Muscle of leg (tissue), 11 donors: Measurements from ENCODE around the gene PTGES2. TPM values are rescaled to one million over a fixed set of nuclear protein-coding genes. Genes with fewer than 3 reads are reported as not detected.
"Not testable (repeated sequence)": the region's sequence is repeated elsewhere in the genome, so short reads cannot be mapped to it uniquely, and the experiment has no call there.

Experiments used
- DNase-seq: peaks from one replicate; pipeline ENCODE4 v3.0.0; 2013
- H3K27ac ChIP-seq: one replicate; pipeline ENCODE4 v1.5.1; 2013; ENCODE audit warnings: mild to moderate bottlenecking, low read length, control low read depth
- H3K27me3 ChIP-seq: one replicate; pipeline ENCODE4 v1.6.1; 2013; ENCODE audit warnings: low read length; ENCODE audit not compliant: control insufficient read depth, insufficient read depth
- H3K36me3 ChIP-seq: one replicate; pipeline ENCODE4 v1.6.1; 2013; ENCODE audit warnings: low read length; ENCODE audit not compliant: control insufficient read depth, insufficient read depth
- H3K4me1 ChIP-seq: one replicate; pipeline ENCODE4 v1.6.1; 2013; ENCODE audit warnings: low read length; ENCODE audit not compliant: control insufficient read depth, insufficient read depth
- H3K4me3 ChIP-seq: one replicate; pipeline ENCODE4 v1.5.1; 2013; ENCODE audit warnings: low read length, control low read depth
- H3K9me3 ChIP-seq: replicated peaks from 2 replicates; pipeline ENCODE4 v1.6.1; 2013; ENCODE audit warnings: low read depth, low read length; ENCODE audit not compliant: control insufficient read depth
- WGBS: methylation state at CpG from one replicate; pipeline ENCODE4 v1.1.5; 2013; ENCODE audit warnings: missing lambda C conversion rate; ENCODE audit not compliant: insufficient coverage; 5-methylcytosine and 5-hydroxymethylcytosine counted together
- polyA plus RNA-seq, 8 donors: library from polyadenylated mRNA; unstranded; fragments of 120-200 nt; gene quantifications; one replicate each; pipeline versions ENCODE4 v1.2.1 to v1.2.3, GENCODE V29; 2013; ENCODE audit warnings: inconsistent platforms in 1 of 8, low replicate concordance in 1 of 8; ENCODE audit not compliant: insufficient read length in 8 of 8, insufficient read depth in 1 of 8
- total RNA-seq: library from RNA; stranded (reverse); fragments of 120-200 nt; gene quantifications from one replicate; pipeline ENCODE4 v1.2.4, GENCODE V29; 2013

PTGES2 gene
- total and polyA plus RNA-seq, 9 donors, result 30.1 to 45.3 (median 41.3) TPM

DNA sequence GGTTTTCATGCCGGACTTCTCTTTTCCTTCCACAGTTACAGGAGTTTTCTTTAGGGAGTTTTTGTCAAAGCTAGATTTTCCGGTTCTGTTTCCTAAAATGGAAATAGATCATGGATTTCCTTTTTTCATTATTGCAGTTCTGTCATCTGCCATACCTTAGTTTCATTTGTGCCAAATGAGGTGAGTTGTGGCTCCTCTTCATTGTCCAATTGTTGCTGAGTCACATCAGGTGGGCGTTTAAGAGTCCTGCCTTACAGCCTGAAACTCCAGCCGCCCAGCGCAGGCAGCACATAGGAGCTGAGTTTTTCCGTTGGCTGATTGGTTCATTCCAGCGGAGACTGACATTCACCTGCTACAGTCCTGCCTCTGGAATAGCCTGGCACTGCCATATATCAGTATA, 45.4 kb downstream of the PTGES2 start:
- Histone ChIP-seq H3K4me3 (no peak overlapping the region), H3K27me3 (no peaks in the 10 kb centered on the region), H3K27ac (peak overlapping the region; percentile 88), H3K9me3 (no peaks in the 10 kb centered on the region), H3K4me1 (peaks cover 40% of the 10 kb centered on the region), H3K36me3 (peaks cover 3% of the 10 kb centered on the region)
- WGBS, result 70% methylated on average over 2 of the region's 7 CpGs
- DNase-seq, result peak; percentile 35

DNA sequence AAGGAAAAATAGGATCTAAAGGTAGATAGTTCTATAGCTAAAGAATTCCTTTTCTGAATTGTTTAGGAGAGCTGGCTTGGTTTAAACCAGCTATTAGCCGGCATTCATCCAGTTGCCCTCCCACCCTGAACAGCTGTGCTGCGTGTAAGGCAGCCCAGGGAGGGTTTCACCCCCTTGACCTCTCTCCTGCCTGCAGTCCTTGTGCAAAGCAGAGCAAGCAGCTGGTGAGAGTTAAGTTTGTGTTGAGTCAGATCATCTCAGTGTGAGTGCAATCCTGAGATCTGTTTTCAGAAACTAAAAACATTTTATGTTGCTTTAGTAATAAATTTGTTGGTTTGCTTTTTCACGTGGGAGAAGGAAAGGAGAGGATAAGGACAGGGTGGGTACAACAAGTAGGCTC, 46.5 kb downstream of the PTGES2 start:
- DNase-seq, result peak; percentile 89
- Histone ChIP-seq H3K36me3 (peaks cover 3% of the 10 kb centered on the region), H3K9me3 (no peaks in the 10 kb centered on the region), H3K27me3 (no peaks in the 10 kb centered on the region), H3K27ac (peak overlapping the region; percentile 88), H3K4me3 (no peak overlapping the region), H3K4me1 (peaks cover 40% of the 10 kb centered on the region)
- WGBS, result no CpG with 5 or more reads among the region's 3 CpGs

DNA sequence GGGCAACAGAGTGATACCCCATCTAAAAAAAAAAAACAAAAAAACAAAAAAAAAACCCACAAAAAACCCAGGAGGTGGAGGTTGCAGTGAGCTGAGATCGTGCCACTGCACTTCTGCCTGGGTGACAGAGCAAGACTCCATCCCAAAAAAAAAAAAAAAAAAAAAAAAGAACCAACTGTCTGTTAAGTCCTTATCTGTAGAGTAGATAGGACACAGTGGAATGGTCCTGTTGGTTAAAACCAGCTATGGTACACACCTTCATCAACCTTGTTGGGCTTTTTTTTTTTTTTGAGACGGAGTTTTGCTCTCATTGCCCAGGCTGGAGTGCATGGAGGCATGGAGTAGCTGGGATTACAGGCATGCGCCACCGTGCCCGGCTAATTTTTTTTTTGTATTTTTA, 47.3 kb downstream of the PTGES2 start:
- peak overlapping the region; percentile 88 for H3K27ac ChIP-seq
- no peaks in the 10 kb centered on the region for H3K27me3 ChIP-seq
- no peak overlapping the region for H3K4me3 ChIP-seq
- no peaks in the 10 kb centered on the region for H3K9me3 ChIP-seq
- 100% methylated on average over 3 of the region's 5 CpGs for WGBS
- peaks cover 3% of the 10 kb centered on the region for H3K36me3 ChIP-seq
- no peak for DNase-seq
- peaks cover 40% of the 10 kb centered on the region for H3K4me1 ChIP-seq

DNA sequence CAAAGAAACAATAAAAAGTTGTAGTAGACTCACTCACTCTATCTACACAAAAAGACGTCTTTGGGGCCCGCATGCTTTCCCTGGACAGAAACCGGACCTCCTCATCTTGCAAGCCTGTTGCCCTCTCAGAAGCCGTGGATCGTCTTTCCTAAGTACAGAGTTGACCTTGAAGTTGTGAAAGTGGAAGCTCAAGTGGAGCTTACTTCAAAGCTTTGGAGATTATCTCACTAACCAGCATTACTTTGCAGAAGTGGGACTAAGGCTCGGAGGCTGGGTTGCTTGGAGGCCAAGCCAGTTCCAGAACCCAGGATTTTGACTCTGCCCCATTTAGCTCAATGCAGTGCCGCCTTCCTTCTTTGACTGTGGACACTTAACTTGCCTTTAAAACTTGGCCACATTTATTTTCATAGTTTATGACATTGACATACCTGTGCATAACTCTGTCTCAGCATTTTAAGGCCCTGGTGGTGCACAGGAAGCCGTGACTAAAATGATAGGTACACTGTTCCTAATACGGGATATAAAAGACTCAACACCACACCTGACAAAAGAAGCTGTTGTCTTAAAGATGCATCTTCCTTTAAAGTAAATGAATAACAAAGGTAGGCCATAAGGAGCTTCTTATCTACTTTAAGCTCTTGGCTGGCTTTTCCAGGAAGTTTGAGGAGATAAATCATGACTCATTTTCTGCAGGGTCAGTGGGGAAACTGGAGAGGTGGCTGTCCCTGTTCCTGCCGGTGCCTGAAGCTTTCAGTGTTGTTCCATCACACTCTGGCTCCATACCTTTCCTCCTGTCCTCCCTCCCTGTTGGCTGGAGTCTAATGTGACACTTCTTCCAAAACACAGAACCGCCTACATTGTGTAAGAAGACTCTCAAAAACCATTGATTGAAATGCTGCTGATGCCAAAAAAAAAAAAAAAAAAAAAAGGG, 48.8 kb downstream of the PTGES2 start:
- WGBS, result 78% methylated on average over 4 of the region's 11 CpGs
- Histone ChIP-seq H3K36me3 (peaks cover 3% of the 10 kb centered on the region), H3K4me3 (no peak overlapping the region), H3K9me3 (no peaks in the 10 kb centered on the region), H3K4me1 (peaks cover 38% of the 10 kb centered on the region), H3K27me3 (no peaks in the 10 kb centered on the region), H3K27ac (peak overlapping the region; percentile 65)
- DNase-seq, result peak; percentile 63

- DNase-seq, result no peak
- Histone ChIP-seq H3K9me3 (no peaks in the 10 kb centered on the region), H3K36me3 (peaks cover 3% of the 10 kb centered on the region), H3K27me3 (no peaks in the 10 kb centered on the region), H3K4me3 (no peak overlapping the region), H3K4me1 (peaks cover 43% of the 10 kb centered on the region), H3K27ac (peak overlapping the region; percentile 65)
- whole genome bisulfite sequencing, result no CpG with 5 or more reads among the region's 7 CpGs
These were observed 49.6 kb downstream of the PTGES2 start for GRCh38 chr9:128077847-128078503.

- no peaks in the 10 kb centered on the region for H3K27me3 ChIP-seq
- H3K4me1 ChIP-seq, result peaks cover 39% of the 10 kb centered on the region
- H3K36me3 ChIP-seq, result no peaks in the 10 kb centered on the region
- DNase-seq, result no peak
- H3K27ac ChIP-seq, result peak overlapping the region; percentile 92
- H3K9me3 ChIP-seq, result no peaks in the 10 kb centered on the region
- H3K4me3 ChIP-seq, result no peak overlapping the region
- 100% methylated on average over 2 of the region's 7 CpGs for WGBS
These were observed 54.2 kb downstream of the PTGES2 start for GRCh38 chr9:128073253-128073886.

DNA sequence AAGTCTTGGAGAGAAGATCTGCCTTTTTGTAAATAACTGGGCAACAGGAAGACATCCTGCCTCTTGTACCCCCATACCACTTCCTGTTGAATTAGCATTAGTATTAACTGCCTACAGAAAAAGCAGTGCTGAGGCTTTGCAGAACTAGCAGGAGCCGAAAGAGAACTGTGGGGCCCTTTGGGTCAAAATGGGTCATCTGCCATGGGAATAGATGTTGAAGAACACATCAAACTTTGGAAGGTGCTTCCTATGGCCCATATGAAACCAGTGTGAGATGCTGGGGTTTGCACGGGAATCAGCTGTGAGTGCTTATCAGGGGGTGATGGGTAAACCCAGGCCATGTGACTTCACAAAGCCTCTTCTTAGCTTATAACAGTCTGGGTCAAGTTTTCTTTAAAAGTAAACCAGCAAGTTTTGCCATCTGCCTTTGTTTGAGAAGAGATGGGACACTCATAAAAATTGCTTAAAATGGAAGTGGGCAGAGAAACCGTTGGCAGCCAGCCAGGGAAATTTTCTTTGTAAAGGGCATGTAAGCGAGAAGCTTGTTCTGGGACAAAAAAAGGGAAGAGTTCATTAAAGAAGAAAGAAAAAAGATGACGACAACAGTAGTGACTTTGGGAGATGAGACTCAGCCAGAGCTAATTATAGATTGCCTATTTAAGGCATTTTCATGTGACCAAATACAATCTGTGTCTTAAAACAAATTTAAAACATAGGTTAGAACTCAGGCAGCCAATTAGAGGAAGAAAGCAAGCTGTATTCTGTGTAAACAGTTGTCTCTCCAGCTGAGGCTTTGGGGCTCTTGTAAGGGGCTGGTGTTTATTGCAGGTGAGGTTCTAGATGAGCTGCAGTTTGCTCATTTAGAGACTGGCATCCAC, 55.1 kb downstream of the PTGES2 start:
- DNase-seq, result peak; percentile 92
- Histone ChIP-seq H3K27me3 (no peaks in the 10 kb centered on the region), H3K4me1 (peaks cover 35% of the 10 kb centered on the region), H3K36me3 (no peaks in the 10 kb centered on the region), H3K27ac (peak overlapping the region; percentile 92), H3K4me3 (no peak overlapping the region), H3K9me3 (no peaks in the 10 kb centered on the region)
- 18% methylated on average over 3 of the region's 5 CpGs for WGBS

- not testable (repeated sequence) for H3K36me3 ChIP-seq, H3K9me3 ChIP-seq, H3K27me3 ChIP-seq, H3K4me3 ChIP-seq, DNase-seq
- 95% methylated on average over 7 of the region's 12 CpGs for WGBS
- H3K4me1 ChIP-seq, result peaks cover 40% of the 10 kb centered on the region
- H3K27ac ChIP-seq, result peak overlapping the region; percentile 92
These were observed 56.1 kb downstream of the PTGES2 start for GRCh38 chr9:128071475-128071874.

DNA sequence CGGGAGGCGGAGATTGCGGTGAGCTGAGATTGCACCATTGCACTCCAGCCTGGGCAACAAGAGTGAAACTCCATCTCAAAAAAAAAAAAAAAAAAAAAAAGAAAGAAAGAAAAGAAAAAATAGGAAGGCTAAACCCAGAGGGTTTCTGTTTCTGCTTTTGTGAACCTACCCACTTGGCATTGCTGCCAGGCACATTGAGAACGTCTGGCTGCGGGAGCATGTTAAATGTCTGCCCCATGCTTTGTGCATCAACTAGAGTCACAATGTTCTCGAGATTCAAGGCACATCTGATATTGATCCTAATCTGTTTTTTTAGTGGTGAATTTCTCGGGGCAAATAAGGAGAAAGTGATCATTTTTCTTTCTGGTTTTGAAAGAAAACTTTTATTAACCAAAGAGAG, 56.7 kb downstream of the PTGES2 start:
- no peak for DNase-seq
- no peaks in the 10 kb centered on the region for H3K27me3 ChIP-seq
- H3K4me1 ChIP-seq, result peaks cover 46% of the 10 kb centered on the region
- no peak overlapping the region for H3K4me3 ChIP-seq
- H3K27ac ChIP-seq, result peak overlapping the region; percentile 7
- 47% methylated on average over 2 of the region's 7 CpGs for WGBS
- H3K36me3 ChIP-seq, result no peaks in the 10 kb centered on the region
- H3K9me3 ChIP-seq, result no peaks in the 10 kb centered on the region
